GM12865 (cell line): Measurements from ENCODE around the gene SORBS1.

Experiments
- DNase-seq: peaks from one replicate; pipeline ENCODE4 v3.0.0; 2010; ENCODE audit warnings: low read depth
- H3K4me3 ChIP-seq: 2 replicates; pipeline ENCODE4 v1.5.1; 2011; ENCODE audit warnings: mild to moderate bottlenecking, low read depth, low read length, control low read depth
- TF ChIP-seq, protein P1 (sequence below): IDR thresholded peaks from 2 replicates; pipeline ENCODE4 v1.5.1; 2011; ENCODE audit warnings: low read length, control low read depth, low read depth, inconsistent platforms; ENCODE audit not compliant: insufficient read depth; ENCODE audit errors: missing control alignments

SORBS1 gene

DNA sequence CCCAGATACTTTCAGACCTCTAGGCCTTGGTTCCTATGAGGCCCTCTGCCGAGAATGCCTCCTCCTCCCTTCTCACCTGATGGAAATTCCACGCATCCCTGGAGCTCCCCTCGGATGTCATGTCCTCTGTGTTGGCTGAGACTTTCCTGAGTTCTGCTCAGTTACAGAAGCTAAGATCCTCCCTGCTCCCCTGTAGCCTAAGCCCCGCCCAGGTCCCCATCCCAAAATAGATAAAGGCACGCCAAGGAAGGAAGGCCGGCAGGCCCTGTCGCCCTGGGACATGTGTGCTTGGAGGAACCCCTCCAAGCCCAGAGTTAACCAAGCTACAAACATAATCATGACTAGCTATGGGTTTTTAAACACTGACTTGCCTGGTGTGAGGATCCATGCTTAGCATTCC, 123.5 kb downstream of the SORBS1 start:
- no peak overlapping the region for H3K4me3 ChIP-seq
- no peak for DNase-seq
- TF ChIP-seq, protein P1, sequence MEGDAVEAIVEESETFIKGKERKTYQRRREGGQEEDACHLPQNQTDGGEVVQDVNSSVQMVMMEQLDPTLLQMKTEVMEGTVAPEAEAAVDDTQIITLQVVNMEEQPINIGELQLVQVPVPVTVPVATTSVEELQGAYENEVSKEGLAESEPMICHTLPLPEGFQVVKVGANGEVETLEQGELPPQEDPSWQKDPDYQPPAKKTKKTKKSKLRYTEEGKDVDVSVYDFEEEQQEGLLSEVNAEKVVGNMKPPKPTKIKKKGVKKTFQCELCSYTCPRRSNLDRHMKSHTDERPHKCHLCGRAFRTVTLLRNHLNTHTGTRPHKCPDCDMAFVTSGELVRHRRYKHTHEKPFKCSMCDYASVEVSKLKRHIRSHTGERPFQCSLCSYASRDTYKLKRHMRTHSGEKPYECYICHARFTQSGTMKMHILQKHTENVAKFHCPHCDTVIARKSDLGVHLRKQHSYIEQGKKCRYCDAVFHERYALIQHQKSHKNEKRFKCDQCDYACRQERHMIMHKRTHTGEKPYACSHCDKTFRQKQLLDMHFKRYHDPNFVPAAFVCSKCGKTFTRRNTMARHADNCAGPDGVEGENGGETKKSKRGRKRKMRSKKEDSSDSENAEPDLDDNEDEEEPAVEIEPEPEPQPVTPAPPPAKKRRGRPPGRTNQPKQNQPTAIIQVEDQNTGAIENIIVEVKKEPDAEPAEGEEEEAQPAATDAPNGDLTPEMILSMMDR, result no peak

DNA sequence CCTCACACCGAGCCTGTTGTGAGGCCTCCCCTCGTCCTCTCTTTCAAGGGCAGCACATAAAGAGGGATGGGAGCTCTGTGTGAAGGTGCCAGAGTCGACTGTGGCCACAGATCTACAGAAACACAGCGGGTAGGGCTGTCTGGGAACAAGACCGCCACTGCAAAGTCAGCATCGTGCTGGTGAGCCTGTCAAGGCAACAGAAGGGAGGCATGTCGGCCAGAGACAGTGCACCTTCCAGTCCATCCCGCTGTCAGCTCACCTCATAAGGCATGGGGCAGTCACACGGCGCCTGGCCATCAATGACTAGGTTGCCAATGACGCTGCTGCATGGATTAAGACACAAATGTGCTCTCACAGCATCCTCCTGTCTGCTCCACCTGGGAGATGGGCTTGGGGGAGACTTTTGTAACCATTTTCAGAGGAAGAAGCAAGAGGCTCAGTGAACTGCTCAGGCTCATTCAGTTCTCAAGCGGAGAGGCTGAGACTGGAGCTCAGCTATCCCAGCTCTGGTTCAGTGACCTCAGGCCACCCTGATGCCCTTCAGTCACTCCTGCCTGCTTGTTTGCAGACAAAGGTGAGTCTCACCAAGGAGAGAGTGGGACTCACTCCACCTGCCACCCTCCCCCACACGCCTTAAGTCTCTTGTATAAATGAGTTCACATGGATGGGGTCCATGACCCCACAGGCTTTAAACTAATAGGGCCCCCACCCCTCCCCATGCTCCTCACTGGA, 125.5 kb downstream of the SORBS1 start:
- TF ChIP-seq, protein P1, result no peak
- H3K4me3 ChIP-seq, result no peak overlapping the region
- no peak for DNase-seq

DNA sequence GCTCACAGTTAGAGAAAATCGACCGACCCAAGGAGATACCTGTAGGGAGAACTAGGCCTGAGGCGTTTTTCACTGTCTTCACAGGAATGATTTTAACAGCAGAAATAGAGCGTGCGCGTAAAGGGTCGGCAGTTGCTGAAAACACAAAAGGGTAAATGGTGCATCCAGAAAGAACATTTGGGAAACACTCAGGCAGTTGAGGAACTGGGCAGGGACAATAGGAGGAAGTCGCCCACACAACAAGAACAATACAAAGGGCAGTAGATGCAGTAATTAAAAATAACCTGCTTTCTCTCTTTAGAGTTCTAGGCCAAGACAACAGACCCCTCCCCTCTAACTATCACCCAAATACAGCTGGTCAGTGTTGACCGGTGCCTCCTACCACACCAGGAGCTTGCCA, 126.6 kb downstream of the SORBS1 start:
- H3K4me3 ChIP-seq, result no peak overlapping the region
- TF ChIP-seq, protein P1, result no peak
- no peak for DNase-seq

DNA sequence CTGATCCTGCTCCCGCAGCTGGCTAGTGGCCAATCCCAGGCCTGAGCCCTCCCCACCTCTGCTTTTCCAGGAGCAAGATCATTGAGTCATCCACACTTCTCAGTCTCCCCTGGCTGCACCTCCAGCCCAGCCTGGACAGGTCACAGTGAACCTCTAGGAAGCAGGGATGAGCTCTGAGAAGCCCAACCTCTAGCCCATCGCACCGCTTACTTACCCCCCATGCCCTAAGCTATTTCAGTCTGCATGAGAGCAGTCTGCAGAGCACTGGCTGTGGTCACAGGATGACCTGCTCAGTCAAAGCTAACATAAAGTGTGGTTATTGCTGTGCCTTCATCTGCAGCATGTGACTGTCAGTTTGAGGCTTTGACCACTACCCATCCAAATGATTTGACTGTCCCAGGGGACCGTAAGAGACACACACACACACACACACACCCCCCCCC, 129.2 kb downstream of the SORBS1 start:
- peak; percentile 87 for DNase-seq
- TF ChIP-seq, protein P1, result no peak
- H3K4me3 ChIP-seq, result no peak overlapping the region

DNA sequence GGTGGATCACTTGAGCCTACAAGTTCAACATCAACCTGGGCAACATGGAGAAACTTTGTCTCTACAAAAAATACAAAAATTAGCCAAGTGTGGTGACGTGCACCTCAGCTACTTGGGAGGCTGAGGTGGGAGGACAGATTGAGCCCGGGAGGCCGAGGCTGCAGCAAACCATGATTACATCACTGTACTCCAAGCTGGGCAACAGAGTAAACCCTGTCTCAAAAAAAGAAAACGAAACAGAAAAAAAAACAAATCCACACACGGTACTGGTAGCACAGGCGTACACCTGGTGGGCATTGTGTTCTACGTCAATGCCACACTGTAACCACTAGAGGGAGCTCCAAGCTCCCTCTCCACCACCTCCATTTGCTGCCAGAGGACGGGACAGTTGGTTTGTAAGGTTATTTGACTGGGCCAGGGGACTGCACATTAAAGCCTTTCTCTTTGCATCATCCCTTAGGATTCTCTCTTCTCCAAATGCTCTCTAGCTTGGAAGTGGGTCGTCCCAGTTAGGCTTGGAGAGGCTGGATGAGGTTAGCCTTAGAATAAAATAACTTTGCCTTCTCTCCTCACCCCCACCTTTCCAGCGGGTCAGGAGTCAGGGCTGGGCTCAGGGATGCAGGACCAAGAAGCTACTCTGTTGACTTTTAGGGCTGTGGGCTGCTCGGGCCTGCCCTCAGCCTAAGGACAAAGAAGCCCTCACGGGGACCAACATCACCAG, 130.8 kb downstream of the SORBS1 start:
- peak; percentile 85 for DNase-seq
- no peak overlapping the region for H3K4me3 ChIP-seq
- TF ChIP-seq, protein P1, result peak; percentile 98

DNA sequence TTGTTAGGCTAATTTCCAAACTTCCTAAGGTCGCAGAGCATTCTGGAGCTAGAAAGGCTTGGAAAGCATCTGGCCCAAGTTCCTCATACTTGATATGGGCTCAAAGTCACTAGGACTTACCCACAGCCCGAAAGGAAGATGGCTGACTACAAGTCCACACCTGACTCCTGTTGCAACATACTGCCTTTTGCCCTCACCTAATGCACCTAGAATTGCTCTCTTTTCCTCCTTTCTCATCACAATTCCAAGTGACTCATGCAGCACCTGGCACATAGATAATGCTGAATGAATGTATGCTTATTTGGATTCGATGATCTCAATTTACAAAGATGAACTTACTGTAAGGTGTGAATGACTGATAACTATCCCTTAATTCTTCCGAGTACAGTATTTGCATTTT, 131.5 kb downstream of the SORBS1 start:
- no peak for DNase-seq
- TF ChIP-seq, protein P1, result no peak
- no peak overlapping the region for H3K4me3 ChIP-seq
